Panc1 (cell line): ENCODE results near the gene CHD6.

ENCODE experiments used
- POLR2AphosphoS5 ChIP-seq: IDR thresholded peaks from 2 replicates; pipeline ENCODE4 v1.6.1; 2012; ENCODE audit warnings: mild to moderate bottlenecking, low read depth, low read length, moderate library complexity
- REST ChIP-seq, 2 experiments: IDR thresholded peaks; 2 replicates each; pipeline ENCODE4 v1.6.1; 2011 to 2012; ENCODE audit warnings: low read depth in 2 of 2, control low read depth in 1 of 2, low read length in 1 of 2, mild to moderate bottlenecking in 1 of 2, moderate library complexity in 1 of 2; ENCODE audit not compliant: insufficient read depth in 1 of 2
- TCF7L2 ChIP-seq: IDR thresholded peaks from 2 replicates; pipeline ENCODE4 v1.6.1; 2011; ENCODE audit warnings: mild to moderate bottlenecking, low read depth, low read length, inconsistent platforms
- TF ChIP-seq, protein P1 (sequence below): fragments of 450-650 bp; IDR thresholded peaks from 2 replicates; pipeline ENCODE4 v1.5.1; 2017; ENCODE audit warnings: mild to moderate bottlenecking

GRCh38 chr20:41622584-41622983 lies 4.4 kb upstream of the CHD6 start:
- TF ChIP-seq, protein P1, sequence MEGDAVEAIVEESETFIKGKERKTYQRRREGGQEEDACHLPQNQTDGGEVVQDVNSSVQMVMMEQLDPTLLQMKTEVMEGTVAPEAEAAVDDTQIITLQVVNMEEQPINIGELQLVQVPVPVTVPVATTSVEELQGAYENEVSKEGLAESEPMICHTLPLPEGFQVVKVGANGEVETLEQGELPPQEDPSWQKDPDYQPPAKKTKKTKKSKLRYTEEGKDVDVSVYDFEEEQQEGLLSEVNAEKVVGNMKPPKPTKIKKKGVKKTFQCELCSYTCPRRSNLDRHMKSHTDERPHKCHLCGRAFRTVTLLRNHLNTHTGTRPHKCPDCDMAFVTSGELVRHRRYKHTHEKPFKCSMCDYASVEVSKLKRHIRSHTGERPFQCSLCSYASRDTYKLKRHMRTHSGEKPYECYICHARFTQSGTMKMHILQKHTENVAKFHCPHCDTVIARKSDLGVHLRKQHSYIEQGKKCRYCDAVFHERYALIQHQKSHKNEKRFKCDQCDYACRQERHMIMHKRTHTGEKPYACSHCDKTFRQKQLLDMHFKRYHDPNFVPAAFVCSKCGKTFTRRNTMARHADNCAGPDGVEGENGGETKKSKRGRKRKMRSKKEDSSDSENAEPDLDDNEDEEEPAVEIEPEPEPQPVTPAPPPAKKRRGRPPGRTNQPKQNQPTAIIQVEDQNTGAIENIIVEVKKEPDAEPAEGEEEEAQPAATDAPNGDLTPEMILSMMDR, result no peak
- TF ChIP-seq POLR2AphosphoS5 (no peak), REST (IDR thresholded peaks at IDR 0.05; ENCODE audit: insufficient read depth in 1 of 2, low read depth in 2 of 2, low read length in 1 of 2) (no peak), TCF7L2 (no peak)
